Measurements from ENCODE around the gene MNX1.

The MNX1 gene

DNA sequence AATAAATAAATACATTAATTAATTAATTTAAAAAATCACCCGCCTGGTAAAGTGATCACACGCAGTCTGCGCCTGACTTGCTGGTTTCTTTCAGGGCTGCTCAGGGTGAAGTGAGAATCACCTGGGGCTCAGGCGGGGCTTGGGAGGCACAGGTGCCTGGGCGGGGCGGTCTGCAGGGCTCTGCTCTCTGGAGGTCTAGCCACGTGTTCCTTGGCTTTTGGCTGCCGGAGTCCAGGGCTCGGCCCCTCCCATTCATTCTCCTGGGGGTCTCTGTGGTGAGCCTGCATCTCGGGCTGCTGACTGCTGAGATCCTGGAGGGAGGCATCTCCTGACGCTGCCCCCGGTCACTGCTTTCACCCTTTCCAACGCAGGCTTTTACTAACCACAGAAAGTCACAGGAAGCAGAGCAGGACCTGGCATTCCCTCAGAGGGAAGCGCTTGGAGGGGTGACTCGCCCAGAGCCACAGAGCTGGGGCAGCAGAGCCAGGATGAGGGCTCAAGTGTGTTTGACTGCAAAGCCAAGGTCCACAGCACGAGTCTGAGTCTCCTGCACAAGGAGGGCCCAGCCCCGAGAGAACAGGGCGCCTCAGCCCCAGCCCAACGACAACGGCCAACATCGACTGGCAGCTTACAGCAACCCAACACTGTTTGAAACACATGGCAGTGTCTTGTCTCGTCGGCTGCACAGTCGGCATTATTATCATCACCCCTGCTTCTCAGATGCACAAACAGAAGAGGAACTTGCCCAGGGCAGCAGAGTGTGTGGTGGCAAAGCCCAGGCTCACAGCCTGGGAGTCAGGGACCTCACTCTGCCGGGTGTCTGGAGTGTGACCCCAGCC is 22.4 kb upstream of the MNX1 start:
- no peak for DNase-seq

DNA sequence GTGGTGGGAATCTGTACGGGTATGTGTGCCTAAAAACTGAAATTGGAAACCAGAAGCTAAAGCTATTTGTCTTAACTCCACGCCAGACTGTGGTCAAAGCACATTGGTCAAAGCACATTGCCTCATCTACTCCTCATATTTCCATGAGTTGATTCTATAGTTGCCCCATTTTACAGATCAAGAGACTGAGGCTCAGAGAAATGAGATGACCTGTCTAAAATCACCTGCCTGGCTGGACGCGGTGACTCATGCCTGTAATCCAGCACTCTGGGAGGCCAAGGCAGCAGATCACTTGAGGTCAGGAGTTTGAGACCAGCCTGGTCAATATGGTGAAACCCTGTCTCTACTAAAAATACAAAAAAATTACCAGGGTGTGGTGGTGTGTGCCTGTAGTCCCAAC is 21.7 kb upstream of the MNX1 start:
- no peak for DNase-seq

DNA sequence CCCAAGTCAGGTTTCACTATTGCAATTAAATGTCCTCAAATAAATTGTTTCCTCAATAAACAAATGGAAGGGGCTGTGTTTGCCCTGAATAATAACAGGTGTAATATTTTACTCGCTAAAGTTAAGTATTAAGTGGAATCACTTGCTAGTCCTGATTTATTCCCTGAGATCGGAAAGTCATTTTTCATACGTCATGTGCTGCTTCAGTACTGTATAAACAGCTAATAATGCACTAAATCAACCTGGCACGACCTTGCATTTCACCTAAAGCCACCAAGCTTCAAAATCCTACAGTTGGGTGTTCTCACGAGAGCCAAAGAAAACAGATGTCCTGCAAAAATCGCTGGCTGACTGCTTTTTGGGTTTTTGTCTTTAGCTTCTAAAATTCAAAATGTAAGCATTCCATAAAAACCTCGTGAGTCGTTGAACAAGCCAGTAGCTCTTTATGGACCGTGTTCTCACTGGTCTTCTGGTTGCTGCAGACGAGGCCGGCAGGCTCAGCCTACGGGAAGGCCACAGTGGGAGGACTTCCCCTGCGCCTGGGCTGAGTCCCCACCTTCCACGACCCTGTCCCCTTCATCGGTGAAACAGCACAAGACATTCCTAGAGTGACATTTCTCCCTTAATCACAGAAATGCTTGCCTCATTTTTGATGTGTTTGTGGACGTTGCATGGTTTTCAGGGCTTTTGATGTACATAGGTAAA is 17.9 kb upstream of the MNX1 start:
- no peak for DNase-seq

DNA sequence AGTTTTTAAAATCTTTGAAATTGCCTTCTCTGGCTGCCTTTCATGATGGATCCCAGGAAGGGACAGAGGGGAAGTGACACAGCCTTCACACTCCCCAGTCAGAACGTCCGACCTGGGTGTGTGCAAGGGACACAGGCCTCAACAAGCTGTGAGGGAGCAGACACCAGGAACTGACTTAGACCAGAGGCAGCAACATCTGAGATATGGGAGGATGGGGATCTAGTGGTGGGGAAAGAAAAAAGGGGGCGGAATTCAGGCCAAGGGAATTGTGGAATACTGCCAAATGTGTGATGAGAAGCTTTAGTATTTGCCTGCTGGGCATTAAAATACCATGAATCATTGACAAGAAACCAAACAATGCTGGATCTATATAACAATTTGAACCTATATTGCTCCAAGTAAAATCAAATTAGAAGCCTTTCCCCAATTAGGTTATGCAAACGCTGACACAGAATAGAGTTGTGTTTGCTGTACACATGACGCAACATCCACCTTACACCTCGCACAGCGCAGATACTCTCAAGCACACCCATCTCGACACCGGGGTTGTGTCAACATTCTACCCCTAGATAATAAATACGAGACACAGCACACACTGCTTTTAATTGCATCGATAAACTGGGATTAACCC is 17.2 kb upstream of the MNX1 start:
- DNase-seq: no peak

DNA sequence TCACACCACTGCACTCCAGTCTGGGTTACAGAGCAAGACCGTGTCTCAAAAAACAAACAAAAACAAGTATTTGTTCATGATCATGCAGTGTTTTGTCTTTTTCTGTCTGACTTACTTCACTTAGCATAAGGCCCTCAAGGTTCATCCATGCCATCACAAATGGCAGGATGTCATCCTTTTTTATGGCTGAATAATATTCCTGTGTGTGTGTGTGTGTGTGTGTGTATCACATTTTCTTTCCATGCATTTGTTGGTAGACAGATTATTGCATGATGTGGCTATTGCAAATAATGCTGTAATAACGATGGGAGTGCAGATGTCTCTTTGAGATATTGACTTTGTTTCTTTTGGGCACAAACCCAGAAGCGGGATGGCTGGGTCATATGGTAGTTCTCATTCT is 14.3 kb upstream of the MNX1 start:
- DNase-seq: no peak

DNA sequence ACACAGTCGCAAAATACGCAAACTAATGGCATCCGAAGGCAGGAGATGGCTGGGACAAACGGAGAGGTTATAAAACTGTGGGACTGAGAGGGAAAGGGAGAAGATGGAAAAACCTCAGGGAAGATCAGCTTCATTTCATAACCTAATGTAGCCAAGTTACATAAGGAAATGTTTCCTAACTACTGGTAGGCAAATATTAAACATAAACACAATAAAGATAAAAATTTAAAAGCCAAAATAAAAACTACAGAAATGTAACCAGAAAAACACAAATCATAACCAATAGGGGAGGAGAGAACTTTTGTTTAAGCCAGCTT is 13.1 kb upstream of the MNX1 start:
- no peak for DNase-seq

DNA sequence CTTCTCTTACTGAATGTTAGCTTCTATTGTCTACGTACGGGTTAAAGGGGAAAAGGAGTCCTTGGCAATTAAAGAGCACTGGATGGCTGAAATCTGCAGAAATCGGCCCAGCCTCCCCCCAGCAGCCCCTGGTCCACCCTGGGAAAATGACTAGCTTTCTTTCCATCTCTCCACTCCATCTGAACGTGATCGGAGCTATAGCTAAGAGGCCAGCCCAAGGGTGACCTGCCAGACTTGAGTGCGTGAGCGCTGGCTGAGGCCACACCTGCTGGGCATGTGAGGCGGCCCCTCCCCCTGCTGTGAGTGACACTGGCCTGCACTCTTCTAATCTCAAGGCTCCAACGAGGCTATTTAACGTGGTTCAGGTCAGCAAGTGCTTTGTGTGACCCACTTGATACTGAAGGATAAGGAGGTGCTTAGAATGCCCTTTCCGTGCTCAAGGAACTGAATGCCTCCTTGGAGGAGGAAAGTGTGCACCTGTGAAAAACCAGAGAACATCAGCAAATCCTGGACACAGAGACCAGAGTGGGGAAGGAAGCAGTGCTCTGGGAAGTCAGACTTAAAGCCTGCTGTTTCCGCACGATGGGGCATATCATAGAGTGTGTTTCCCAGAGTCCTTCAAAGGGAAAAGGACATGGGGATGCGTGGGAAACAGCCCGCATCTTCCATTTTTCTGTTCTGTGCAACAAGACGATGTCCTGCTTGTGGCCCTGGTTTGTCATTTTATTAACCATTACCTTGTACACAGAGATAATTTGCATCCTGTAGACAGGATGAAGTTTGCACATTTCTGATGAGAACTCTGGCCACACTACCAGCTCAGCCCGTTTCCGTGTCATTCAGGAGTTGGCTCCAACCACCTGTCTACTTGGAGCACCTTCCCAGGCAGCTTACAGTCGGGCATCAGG is 12.5 kb upstream of the MNX1 start:
- DNase-seq: no peak

DNA sequence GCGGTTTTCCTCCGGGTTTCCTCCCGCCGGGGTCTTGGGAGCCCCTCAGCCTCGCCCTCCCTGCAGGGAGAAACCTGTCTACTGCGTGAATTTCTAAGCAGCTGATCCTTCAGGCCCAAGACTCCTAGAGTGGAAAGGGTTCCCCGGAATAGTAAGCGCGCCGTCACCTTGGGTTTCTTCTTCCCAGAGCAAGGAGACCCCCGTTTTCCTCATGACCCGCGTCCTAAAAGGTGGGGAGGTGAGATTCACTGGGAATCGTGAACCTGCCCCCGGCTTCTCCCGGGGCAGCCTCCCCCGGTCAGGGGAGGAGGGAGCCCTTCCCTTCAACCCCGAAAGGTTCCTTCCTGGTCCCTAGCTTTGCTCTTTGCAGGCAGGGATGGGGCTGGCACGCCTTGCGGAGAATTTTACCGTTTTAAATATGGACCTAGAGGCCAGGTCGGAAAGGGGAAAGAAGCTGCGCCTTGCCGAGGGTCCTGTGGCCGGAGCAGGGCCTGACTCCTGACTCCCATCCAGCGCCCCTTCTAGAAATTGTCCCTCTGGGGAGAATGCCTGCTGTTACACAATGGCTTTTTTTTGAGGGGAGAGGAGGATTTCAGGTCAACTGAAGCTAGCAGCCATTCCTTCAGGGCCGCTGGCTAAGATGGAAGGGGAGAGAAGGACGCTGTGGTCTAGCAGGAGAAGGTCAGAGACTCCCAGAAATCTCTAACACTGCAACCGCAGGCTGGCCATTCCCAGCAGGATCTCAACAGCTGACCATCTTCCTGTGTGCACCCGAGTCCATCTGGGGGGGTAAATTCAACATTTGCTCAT is 11.6 kb upstream of the MNX1 start:
- no peak for DNase-seq

DNA sequence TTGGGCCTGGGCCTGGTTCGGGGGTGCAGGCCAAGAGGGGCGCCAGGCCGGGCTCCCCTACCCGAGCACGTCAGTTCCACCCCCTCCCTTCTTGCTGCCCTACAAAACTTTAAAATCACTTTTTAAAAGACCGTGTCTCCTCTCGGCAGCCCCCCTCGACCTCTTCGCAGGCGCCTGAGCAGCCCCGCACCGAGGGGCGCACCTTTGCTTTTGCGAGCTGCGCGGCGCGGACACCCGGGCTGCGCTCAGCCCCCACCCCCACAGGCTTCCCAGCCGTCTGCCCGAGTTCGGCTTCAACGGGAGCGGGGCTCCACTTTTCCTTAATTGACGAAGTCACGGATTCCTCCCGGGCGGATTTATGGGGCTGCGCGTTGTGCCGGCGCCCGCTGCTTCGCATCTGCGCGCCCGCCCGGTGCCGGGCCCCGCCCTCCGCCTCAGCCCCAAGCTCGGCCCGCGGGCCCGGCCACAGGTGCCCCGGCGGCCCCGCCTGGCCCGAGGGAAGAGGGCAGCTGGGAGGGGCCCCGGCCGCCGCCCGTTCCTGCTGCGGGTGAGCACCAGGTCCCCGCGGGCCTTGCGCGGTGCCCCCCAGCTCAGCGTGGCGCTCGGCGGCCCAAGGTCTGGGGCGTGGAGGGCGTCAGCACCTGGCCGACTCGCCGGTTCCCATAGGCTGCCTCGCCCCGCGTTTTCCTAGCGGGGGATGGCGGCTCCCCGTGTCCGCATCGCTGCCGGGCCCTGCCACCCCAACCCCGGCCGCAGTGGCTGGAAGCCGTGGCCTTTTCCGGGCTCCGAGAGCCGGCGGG is 10.8 kb upstream of the MNX1 start:
- no peak for DNase-seq

DNA sequence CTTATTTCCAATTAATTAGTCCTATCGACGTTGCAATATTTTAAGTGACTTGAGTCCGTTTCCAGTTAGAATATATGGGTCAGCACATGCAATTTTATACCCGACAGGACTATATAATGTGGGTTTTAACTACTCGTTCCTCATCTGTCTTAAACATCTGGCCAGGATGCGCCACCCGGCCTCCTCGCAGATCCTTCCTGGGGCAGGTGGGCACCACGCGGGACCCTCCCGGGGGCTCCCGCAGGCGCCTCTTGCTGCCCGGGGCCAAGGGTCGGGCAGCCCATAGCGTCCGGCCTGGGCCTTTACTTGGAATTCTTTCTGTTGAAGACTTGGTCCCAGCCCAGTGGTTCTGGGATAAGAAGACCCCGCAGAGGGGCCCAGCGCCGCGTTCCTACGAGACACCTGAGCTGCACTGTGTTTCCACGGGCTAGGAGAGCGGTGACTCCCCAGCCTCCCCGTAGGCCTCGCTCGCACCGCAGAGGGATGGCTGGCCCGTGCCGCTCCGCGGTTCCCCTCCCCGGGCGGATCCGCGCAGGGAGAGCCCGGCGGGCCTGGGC is 10.1 kb upstream of the MNX1 start:
- DNase-seq: no peak

DNA sequence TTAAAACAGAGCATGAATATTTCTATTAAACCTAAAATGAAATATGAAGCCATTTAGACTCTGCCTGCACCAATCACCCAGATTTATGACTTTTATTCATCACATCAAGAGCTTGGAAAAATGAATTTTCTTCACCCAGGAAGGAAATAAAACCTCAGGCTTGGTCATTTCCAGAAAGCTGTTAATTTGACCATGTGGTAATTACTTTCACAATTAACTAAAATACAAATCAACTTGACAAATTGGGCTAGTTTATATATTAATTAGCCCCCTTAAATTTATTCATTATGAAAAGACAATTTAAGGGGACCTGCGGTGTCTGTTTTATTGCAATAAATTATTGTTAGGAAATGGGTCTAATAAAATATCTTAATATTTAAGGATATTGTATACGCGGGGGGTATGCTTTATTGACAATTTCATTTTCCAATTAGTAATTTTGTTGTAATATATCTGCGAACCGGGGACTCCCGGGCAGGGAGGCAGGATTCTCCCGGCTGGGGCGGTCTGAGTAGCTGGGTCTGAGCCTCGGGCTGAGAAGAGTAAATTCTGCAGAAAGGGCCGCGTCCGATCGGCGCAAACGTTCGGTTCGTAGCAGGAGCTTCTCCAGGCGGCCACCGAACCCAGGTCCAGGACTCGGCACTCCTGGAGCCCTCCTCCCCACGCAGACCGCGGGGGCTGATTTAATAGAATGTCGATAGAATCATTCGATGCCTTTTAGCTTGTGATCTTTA is 9.4 kb upstream of the MNX1 start:
- DNase-seq: no peak

DNA sequence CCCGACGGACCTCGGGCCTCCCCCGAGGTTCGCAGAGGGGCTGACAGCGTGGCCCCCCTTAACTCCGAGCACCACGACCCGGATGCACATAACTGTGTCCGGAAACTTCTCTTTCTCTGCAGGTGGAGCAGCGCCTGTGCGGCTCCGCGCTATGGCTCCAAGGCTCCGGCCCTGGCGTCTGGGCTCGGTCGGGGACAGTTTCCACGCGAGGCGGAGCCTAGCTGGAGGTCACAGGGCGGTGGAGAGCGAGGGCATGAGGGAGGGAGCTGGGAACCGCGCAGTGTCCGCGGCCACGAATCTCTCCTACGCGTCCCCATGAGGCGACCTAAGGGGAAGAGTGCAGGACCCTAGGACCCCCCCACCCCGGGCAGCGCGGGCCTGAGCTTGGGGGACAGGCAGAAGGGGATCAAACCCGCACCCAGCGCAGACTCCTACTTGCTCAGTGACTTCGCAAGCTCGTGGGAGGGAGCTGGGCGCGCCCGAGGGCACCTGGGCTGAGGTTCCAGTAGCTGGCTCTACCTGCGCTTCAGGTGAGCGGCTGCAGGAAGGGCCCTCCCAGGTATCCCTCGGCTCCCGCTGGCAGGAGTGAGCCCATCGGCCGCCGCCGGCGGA is 8.6 kb upstream of the MNX1 start:
- DNase-seq: no peak

DNA sequence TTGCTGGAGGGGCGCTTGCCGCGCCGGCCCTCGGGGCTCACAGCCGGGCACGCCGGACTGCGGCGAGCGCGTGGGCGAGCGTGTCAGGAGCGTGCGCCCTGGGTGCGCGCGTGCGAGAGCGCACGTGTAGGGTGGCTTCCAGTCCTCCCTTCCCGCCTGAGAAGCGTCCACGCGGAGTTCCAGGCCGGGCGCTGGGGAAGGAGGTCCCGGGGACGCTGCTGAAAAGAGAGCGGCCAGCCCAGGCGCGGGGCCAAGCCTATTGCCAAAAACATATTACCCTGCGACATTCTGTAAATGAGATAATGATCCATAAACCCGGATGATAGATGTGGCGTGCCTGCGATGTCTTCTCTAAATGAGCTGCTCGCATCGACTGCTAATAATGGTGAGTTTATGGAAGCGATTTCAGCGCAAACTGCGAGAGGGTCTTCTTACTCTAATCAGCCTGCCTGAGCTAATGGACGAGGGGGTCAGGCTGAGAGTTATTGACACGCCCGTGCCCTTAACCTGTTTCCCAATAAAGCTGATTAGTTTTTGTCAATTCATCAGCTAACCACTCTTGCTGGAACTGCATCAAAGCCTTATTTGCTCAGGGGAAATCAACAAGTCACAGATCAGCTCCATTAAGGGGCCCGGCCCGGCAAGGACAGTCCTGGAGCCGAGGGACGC is 8.0 kb upstream of the MNX1 start:
- no peak for DNase-seq

DNA sequence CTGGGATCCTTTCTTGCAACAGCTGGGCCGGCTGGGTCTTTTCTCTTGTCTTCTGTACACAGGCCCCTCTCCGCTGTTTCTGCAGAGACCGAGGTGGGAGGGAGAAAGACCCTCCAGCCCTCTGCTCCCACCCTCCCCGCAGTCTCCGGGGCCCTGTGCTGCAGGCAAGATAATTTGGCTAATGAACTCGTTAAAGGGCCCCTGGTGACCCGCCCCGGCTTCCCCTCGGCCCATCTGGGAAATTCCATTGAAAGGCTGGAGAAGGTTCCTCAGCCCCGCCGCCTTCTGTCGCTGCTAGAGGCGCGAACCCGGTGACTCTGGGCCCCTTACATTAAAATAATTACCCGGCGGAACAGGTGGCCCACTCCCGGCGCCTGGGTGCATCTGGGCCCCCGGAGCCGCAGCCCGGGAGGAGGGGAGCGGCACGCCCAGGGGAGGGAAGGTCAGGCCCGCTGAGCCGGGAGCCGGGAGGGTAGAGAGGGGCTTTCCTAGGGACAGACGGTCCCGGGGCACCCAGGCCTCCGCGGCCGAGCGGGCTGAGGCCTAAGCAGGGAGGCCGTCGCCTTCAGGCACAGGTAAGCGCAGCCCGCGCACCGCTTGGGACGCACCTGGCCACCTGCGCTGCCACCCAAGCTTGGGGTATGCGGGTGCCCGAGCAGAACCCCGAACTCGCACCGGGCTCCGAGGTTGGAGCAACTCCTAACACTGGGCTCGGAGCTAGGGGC is 7.3 kb upstream of the MNX1 start:
- no peak for DNase-seq

DNA sequence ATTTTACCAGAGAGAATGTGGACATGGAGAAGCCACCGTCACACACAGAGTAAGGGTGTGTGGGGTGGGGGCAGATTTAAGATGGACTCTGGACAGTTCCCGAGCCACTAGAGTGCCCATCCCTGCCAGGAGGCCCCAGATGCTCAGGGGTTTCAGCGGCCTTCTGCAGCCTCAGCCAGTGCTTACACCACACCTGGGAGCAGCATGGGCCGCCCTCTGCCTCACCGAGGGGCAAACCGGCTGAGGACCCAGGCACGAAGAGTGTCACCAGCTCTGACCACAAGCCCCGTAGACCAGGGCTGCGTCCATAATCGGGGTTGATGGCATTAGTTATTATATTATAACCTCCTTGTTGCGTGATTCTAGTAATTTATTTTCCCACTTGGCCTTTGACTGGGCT is 6.7 kb upstream of the MNX1 start:
- DNase-seq: no peak

DNA sequence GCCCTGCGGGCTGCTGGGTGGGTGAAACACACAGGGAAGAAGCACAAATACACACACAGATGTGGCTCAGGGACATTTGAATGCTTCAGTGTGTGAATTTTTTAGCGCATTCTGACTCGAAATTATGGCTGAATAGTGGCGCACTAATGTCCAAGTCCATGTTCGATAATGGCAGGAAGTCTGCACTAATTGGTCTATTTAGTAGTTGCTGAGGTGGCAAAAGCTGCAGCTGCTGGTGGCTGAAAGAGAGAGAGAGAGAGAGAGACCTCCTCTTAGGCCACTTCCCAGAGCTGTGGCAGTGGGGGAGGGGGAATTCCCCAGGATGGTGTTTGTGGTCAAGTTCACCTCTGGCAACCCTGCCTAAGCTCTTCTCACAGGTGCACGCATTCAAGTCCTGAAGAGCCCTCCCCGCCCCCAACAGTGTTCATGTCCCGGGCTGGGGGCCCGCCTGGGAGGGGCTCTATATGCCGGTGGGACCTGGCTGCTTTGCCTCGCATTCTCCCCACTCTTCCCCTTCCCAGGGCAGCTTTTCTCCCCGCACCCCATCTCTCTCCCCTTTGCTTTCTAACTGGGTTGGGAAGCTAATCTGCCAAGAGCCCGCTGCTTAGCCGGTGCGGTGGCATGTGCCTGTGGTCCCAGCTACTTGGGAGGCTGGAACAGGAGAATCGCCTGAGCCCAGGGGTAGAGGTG is 6.0 kb upstream of the MNX1 start:
- DNase-seq: no peak

DNA sequence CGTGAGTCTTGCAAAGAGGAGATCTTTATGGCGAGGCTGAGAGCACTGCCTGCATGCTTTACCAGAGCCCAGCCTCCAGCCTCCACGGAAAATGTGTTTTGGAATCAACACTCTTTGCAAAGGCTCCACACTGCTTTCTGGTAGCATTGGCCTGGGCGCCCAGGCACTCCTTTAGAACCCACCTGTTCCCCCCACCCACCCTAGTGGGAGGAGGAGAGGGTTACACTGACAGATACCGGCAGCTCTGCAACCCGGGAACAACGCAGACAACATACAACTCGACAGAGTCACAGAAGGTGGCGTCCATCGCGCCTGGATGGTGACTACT is 5.5 kb upstream of the MNX1 start:
- DNase-seq: no peak
